HG02610 (cell line): ENCODE measurements around the gene SRP54.
"Not testable (repeated sequence)": the region's sequence is repeated elsewhere in the genome, so short reads cannot be mapped to it uniquely, and the experiment has no call there.

Source experiments
- ATAC-seq: cut with Tn5 transposase; IDR thresholded peaks from one replicate; pipeline ENCODE4 v1.9.1; 2021; ENCODE audit warnings: mild to moderate bottlenecking, moderate library complexity; ENCODE audit not compliant: unreplicated experiment

SRP54 gene

GRCh38 chr14:34982421-34983147, at the start of gene SRP54:
SRP54 (plus strand) TSS chr14:34982992; CDS start chr14:34996710, 13,718 bp downstream.
- ATAC-seq, result peak; percentile 83

DNA sequence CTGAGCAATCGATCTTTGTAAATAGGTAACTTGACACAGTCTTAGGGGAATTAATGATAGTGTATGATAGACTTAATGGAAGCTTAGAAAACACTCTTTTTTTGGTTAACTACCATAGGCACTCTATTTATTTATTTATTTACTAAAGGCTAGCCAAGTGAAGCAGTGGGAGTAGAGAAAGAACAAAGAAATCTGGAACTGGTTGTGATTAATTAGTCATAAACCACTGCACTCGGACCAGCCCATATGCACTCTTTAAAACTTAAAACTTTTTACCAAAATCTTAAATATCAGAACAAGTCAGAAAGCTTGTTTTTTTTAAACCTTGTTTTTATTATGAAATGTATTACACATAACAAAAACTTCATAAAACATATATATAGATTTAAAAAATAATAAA, 49.5 kb upstream of the SRP54 start:
- ATAC-seq, result no peak

DNA sequence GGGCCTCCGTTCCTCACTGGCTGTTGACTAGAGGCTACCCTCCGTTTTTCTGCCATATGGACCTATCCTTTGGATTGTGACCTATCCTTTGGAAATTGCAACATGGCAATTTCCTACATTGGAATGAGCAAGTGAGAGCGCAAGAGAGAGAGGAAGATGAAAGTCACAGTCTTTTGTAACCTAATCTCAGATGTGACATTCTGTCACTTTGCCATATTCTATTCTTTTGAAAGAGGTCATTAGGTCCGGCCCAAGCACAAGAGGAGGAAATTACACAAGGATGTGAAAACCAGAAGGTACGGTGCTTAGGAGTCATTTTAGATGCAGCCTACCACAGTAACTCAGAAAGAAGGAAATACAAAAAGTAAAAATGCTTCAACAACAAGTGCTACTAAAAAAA, 47.3 kb upstream of the SRP54 start:
- ATAC-seq, result no peak

GRCh38 chr14:34937442-34937841, 45.4 kb upstream of the SRP54 start:
- ATAC-seq, result no peak

- no peak for ATAC-seq
Measured at GRCh38 chr14:34937876-34938275, 44.9 kb upstream of the SRP54 start.

DNA sequence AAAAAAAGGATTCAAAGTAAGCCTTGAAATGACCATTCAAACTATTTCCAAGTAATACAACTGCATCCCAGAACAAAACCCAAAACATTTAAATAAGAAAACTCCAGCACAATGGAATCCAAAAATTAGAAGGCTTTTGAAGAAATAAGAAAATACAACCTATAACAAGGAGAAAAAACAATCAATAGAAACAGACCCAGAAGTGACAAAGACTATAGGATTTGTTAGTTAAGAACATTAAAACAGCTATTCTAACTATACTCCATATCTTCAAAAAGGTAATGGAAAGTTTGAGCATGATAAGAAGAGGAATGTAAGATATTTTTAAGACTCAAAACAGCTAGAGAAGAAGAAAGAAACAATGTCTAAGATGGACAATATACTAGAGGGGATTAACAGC, 39.3 kb upstream of the SRP54 start:
- no peak for ATAC-seq

GRCh38 chr14:34944744-34945143, 38.0 kb upstream of the SRP54 start:
- no peak for ATAC-seq

DNA sequence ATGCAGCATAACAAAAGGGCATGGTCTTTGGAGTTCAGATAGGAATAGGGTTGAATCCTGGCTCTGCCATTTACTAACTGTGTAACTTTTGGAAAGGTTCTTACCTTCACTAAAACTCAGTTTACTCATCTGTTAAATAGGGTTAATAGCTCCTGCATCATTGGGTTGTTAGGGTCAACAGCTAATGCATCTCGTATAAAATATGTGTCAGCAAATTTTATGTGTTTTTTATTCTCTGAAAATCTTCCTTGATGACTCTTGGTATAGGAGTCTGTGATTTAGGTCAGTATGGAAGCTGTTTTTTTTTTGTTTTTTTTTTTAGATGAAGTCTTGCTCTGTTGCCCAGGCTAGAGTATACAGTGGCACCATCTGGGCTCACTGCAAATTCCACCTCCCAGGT, 36.1 kb upstream of the SRP54 start:
- ATAC-seq, result no peak

GRCh38 chr14:34951286-34951685, 31.5 kb upstream of the SRP54 start:
- no peak for ATAC-seq

DNA sequence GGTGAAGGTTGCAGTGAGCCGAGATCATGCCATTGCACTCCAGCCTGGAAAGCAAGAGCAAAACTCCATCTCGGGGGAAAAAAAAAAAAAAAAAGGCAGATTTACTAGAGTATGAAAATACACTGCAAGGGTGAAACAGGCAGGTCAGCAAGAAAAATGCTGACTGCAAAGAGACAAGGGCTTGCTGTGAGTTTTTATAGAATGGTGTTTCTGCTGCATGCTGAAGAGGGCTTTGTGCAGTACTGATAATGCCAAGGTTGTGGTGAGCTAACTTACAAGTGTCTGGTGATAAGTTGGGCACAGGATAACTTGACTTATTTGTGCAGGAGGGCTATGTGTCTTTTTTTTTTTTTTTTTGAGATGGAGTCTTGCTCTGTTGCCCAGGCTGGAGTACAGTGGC, 25.9 kb upstream of the SRP54 start:
- no peak for ATAC-seq

DNA sequence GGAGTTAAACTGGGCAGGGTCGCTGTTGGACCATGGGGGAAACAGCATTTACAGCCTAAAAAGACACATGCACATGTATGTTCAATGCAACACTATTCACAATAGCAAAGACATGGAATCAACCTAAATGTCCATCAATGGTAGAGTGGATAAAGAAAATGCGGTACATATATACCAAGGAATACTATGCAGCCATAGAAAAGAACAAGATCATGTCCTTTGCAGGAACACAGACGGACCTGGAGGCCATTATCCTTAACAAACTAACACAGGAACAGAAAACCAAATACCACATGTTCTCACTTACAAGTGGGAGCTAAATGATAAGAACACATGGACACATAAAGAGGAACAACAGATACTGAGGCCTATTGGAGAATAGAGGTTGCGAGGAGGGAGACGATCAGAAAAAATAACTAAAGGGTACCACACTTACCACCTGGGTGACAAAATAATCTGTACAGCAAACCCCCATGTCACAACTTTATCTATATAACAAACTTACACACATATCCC, 25.0 kb upstream of the SRP54 start:
- ATAC-seq, result no peak

DNA sequence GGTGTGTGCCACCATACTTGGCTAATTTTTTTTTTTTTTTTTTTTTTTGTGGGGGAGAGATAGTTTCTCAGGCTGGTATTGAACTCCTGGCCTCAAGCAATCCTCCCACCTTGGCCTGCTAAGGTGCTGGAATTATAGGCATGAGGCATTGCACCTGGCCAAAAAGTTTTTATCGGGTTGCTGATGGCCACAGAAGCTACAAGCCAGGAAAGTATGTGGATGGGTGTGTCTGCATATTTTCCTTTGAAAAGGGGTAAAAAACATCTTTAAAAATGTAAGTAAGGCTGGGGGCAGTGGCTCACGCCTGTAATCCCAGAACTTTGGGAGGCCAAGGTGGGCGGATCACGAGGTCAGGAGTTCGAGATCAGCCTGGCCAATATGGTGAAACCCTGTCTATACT, 20.7 kb upstream of the SRP54 start:
- ATAC-seq, result not testable (repeated sequence)

GRCh38 chr14:34964977-34965764, 17.6 kb upstream of the SRP54 start:
- no peak for ATAC-seq

GRCh38 chr14:34965912-34966311, 16.9 kb upstream of the SRP54 start:
- ATAC-seq, result peak; percentile 4

GRCh38 chr14:34966413-34966812, 16.4 kb upstream of the SRP54 start:
- peak; percentile 96 for ATAC-seq

GRCh38 chr14:34970665-34971064, 12.1 kb upstream of the SRP54 start:
- no peak for ATAC-seq

GRCh38 chr14:34971381-34971780, 11.4 kb upstream of the SRP54 start:
- ATAC-seq, result no peak

- ATAC-seq, result no peak
Measured at GRCh38 chr14:34971801-34972200, 11.0 kb upstream of the SRP54 start.

GRCh38 chr14:34978444-34978843, 4.3 kb upstream of the SRP54 start:
- no peak for ATAC-seq

- no peak for ATAC-seq
Measured at GRCh38 chr14:34980337-34980900, 2.4 kb upstream of the SRP54 start.

DNA sequence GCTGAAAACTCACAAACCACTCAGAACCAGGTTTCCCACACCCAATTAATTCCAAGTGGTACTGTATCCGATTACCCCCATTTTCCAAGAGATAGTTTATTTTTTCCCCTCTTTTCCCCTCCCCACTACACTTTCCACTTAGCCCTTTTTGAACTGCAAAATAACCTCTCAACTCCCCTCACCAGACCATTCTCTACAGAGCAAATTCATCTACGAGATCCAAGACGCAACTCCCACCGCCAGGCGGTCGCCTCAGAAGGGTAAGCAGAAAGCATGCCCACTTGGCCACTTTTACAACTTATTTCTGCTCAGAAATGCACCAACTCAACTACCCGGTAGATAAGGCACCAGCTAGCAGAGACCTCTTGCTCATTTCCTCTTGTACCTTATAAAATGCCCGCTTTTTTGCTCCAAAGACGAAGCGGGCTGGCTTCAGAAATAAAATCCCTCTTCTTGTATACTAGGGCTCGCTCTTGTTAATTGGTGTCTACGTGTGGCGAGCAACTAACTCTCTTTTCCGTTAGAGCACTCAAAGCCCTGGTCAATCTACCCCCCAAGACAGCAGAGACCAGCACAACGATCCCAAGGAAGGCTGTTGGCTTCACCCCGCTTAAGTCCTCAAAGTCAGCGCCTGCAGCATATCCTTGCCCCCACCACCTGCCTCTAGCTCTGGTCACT, 910 bp upstream of the SRP54 start:
- ATAC-seq, result peak; percentile 4
